Neural progenitor cell (in vitro differentiated cells): ENCODE measurements around the gene PDSS1.

Experiments
- EZH2 ChIP-seq: fragments of 200-600 bp; sonication (generic); IDR thresholded peaks from 2 replicates; pipeline ENCODE4 v1.6.1; 2017; ENCODE audit warnings: antibody characterized with exemption, mild to moderate bottlenecking, moderate library complexity
- TF ChIP-seq, protein P1 (sequence below): fragments of 200-600 bp; sonication (generic); IDR thresholded peaks from 2 replicates; pipeline ENCODE4 v1.5.1; 2017; ENCODE audit warnings: antibody characterized with exemption, mild to moderate bottlenecking

DNA sequence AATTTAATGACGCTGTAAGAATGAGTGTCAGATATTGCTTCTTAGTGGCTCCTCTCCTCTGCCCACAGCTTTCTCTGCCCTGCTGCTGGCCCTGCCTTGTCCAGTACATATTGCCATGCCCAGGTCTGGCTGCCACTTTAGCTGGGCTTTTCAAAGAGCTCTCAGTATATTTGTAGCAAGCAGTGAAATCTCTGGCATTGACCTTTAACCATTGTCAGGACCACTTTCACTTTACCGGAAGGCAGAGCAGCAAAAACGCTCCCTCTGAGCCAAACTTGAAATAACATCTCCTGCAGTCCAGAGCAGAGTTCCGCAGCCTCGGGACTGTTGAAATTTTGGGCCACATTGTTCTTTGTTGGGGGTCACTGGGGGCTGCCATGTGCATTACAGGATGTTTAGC is 13.8 kb downstream of the PDSS1 start:
- TF ChIP-seq, protein P1, sequence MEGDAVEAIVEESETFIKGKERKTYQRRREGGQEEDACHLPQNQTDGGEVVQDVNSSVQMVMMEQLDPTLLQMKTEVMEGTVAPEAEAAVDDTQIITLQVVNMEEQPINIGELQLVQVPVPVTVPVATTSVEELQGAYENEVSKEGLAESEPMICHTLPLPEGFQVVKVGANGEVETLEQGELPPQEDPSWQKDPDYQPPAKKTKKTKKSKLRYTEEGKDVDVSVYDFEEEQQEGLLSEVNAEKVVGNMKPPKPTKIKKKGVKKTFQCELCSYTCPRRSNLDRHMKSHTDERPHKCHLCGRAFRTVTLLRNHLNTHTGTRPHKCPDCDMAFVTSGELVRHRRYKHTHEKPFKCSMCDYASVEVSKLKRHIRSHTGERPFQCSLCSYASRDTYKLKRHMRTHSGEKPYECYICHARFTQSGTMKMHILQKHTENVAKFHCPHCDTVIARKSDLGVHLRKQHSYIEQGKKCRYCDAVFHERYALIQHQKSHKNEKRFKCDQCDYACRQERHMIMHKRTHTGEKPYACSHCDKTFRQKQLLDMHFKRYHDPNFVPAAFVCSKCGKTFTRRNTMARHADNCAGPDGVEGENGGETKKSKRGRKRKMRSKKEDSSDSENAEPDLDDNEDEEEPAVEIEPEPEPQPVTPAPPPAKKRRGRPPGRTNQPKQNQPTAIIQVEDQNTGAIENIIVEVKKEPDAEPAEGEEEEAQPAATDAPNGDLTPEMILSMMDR = no peak
- TF ChIP-seq EZH2 = no peak
